GM19372 (cell line): ENCODE measurements around the gene KRT35.
"Not testable (repeated sequence)": the region's sequence is repeated elsewhere in the genome, so short reads cannot be mapped to it uniquely, and the experiment has no call there.

Source experiments
- ATAC-seq: cut with Tn5 transposase; IDR thresholded peaks from one replicate; pipeline ENCODE4 v1.9.1; 2021; ENCODE audit warnings: mild to moderate bottlenecking, low read depth, moderate library complexity; ENCODE audit not compliant: unreplicated experiment

Gene KRT35

GRCh38 chr17:41463746-41464145, 17.2 kb downstream of the KRT35 start:
- ATAC-seq = no peak

- ATAC-seq = no peak
Measured at GRCh38 chr17:41462705-41463104, 18.2 kb downstream of the KRT35 start.

- no peak for ATAC-seq
Measured at GRCh38 chr17:41457676-41458075, 23.3 kb downstream of the KRT35 start.

- ATAC-seq = no peak
Measured at GRCh38 chr17:41456204-41456603, 24.7 kb downstream of the KRT35 start.

- ATAC-seq = no peak
Measured at GRCh38 chr17:41455236-41455635, 25.7 kb downstream of the KRT35 start.

DNA sequence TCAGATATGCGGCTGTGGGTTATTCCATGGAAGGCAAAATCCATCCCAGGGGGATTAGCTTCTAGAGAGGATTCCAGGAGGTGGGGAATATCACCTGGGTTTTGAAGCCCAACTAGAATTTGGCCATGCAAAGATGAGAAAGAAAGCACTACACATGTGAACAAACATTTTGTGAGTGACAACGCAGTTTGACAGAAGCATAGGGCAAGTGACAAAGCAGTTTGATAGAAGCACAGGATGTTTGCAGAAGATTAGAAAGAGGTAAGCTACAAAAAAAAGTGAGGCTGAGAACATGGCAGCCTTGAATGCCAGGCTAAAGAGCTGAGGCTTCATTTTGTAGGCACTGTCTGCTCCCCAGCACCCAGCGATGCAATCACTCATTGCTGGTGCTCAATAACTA, 27.9 kb downstream of the KRT35 start:
- no peak for ATAC-seq

DNA sequence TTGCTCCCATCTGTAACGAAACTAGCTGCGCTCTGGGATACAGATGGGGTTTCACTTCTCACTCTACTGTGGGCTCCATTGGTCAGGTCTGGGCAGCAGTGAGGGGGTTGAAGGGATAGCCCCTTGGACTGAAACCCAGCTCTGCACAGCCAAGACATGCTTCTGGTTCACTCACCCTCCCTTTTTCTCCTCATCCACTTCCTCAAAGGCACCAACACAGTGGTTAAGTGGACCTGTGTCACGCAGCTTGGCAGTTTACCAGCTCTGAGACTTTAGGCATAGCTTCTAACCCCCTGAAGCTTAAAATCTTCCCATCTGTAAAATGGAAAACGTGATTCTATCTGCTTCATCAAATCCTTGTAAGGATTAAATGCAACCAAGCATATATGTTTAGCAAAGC, 28.7 kb downstream of the KRT35 start:
- no peak for ATAC-seq

DNA sequence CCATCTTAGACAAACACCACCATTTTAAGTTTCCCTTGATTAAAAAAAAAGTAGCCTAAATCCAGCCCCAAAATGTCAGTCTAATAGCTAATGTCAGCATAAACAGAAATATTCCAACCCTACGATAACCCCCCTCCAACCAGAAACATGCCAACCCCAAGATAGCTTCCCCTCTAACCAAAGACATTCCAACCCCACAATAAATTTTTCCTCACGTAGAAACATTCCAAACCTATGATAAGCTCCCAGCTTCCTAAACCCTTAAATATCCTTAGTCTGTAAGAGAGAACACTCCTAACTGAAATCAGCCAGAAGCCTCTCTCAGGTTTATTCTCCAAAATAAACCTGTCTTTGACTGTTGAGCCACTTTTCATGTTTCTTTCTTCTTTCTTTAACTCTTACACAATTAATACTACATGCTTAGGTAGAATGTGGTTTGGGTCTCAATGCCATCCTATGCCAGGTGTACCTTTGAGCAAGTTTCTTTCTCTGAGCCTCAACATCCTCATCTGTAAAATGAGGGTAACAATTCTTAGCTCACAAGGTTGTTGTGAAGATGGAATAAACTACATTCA, 29.7 kb downstream of the KRT35 start:
- no peak for ATAC-seq

- ATAC-seq = no peak
Measured at GRCh38 chr17:41449008-41449407, 31.9 kb downstream of the KRT35 start.

- no peak for ATAC-seq
Measured at GRCh38 chr17:41448506-41448905, 32.4 kb downstream of the KRT35 start.

DNA sequence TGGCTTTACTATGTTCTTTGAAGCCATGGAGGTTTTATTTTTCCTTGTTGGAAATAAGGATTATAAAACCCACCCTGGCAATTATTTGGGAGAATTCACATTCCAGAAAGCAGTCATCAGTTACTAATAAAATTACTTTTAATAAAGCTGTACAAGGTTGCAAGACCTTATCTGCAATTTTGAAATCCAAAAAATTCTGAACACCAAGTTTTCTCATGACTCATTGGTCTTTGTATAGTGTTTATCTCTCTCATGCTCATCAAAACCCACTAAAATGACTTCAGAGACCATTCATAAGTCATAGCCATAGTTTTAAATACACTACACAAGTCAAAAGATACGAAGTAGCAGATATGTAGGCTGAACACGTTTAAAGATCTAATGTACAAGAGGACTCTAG, 34.1 kb downstream of the KRT35 start:
- ATAC-seq = no peak

- ATAC-seq = no peak
Measured at GRCh38 chr17:41444640-41445039, 36.3 kb downstream of the KRT35 start.

DNA sequence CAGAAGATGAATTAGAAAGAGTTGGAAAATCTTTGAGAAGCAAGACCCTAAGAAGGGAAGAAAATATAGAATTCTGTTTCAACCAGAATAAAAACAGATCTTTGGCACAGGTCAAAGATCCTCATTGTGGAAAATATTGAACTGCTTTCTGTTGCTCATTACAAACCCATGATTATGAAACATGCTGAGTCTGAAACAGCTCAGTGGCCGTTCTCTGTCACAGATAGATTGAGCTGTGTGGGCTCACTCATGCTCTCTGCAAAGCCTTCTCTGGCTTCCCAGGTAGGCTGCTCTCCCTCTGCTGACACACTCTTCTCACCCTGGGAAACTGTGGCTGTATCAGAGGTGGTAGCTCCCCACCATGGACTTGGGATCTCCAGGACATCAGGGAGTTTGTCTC, 36.8 kb downstream of the KRT35 start:
- ATAC-seq = no peak

GRCh38 chr17:41442739-41443138, 38.2 kb downstream of the KRT35 start:
- ATAC-seq = no peak

- no peak for ATAC-seq
Measured at GRCh38 chr17:41440531-41441033, 40.4 kb downstream of the KRT35 start, which contains the start of gene KRT38. Gene KRT38 (minus strand): TSS chr17:41440983. CDS start chr17:41440921, 62 bp downstream.

DNA sequence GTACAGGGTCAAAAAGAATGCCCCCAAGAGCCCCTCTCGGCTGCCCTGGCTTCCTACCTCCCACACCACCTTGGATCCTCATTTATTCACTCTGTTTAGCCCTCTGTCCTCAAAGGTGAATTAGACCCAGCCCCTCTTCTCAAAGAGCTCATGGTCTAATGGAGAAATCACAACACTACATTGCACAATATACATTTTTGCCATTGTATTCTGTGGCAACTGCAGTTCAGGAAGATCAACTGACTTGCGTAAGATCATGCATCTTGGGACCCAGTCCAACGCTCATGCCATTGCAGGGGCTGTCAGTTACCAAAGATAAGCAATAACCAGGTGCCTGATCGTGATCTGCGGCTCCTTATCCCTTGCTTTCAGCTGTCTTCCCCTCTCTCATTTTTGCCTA, 41.6 kb downstream of the KRT35 start:
- ATAC-seq = no peak

DNA sequence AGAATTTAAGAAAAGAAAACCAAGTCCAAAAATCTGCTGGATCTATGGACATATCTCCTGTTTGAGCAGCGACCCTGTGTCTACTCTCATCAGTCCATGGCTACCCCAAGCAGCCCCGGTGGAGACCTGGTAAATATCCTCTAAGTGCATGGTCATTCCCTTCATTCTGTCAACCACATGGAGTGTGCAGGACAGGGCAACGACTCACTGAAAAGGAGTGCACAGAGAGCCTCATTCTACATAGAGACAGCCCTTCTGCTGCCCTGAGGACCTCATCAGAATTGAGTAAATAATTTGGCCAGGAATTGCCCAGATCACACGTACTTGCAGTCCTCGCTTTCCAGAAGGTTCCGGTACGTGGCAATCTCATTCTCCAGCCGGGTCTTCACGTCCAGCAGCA, 43.2 kb downstream of the KRT35 start:
- no peak for ATAC-seq

DNA sequence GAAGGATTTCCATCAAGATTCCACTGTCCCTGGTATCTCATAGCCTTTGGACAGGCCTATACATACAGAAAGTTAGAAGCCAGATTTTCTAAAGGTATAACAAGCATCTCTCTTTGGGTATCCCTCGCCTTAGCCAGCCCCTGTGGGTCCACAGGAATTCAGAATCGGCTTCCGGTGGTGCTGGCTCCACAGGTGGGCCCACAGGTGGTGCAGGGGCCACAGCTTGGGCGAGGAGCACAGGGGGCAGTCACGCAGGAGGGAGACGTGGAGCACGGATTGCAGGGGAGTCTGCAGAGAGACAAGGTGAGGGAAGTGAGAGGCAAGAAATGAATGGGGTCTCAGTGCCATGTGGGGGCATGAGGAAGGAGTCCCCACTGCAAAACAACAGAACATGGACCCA, 43.7 kb downstream of the KRT35 start:
- no peak for ATAC-seq

DNA sequence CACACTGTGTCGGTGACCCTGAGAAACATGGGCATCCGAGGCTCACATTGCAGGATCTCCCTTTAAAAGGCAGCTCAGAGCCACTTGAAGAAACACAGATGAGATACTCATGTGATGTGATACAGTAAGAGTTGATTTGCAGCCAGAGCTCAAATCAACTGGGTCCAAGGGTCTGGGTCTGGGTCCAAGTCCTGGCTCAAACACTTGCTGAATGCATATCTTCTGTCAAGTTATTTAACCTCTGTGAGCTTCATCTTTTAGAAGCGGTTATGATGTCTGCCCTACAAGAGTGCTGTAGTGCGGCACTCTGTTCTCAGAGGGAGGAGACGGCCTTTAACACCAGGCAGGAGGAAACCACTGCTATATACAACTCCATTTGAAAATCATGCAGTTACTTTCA, 46.5 kb downstream of the KRT35 start:
- no peak for ATAC-seq

DNA sequence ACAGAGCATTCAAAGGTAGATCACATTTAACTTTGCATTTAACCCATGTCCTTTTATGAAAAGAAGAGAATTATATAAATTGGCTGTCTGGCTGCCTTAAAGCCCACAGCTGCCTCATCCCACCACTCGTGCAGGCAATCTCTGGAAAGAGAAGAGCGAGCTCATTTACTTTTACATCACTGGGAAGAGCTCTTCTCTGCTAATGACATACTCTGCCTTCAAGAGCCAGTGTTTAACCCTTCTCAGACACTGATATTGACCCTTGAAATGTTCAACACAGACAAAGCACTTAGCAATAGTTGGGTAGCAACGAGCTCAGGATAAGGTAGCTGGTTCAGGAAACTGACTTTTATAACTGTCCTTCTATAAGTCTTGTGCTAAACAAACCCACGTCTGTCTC, 46.9 kb downstream of the KRT35 start:
- ATAC-seq = no peak

GRCh38 chr17:41433586-41433985, 47.4 kb downstream of the KRT35 start:
- no peak for ATAC-seq

GRCh38 chr17:41430376-41430775, 50.6 kb downstream of the KRT35 start:
- not testable (repeated sequence) for ATAC-seq

GRCh38 chr17:41429667-41430066, 51.3 kb downstream of the KRT35 start:
- ATAC-seq = no peak
